PC-9 (cell line): ENCODE measurements around the gene COL4A6. TPM values are rescaled to one million over a fixed set of nuclear protein-coding genes. Genes with fewer than 3 reads are reported as not detected.

Experiments
- BruUV-seq: library from RNA; stranded (reverse); fragments of 400-500 nt; replicated peaks from 2 replicates; lab custom pipeline; 2021; lab: Mats Ljungman, UMichigan
- CTCF ChIA-PET: fragments of 300-600 bp; sonication (Branson Sonifier 250); formaldehyde crosslinking; loops from one replicate; lab custom pipeline; 2022; ENCODE audit warnings: antibody characterized with exemption; lab: Charles Lee
- POLR2A ChIA-PET: fragments of 300-600 bp; sonication (Branson Sonifier 250); formaldehyde crosslinking; loops from one replicate; lab custom pipeline; 2022; ENCODE audit warnings: antibody characterized with exemption; ENCODE audit not compliant: unreplicated experiment; lab: Charles Lee
- DNase-seq, 2 experiments: peaks; one replicate each; pipeline versions ENCODE4 v3.0.0 to v3.0.0-alpha.2; 2015 to 2022; ENCODE audit warnings: mixed read lengths in 1 of 2
- H2AFZ ChIP-seq: fragments of 200-600 bp; sonication (generic); 2 replicates; pipeline ENCODE4 v1.8.1; 2017; ENCODE audit warnings: antibody characterized with exemption
- H3F3A ChIP-seq: fragments of 200-600 bp; sonication (generic); 2 replicates; pipeline ENCODE4 v1.8.1; 2017; ENCODE audit warnings: antibody characterized with exemption, mild to moderate bottlenecking, low read depth; ENCODE audit not compliant: insufficient read depth
- H3K27ac ChIP-seq: fragments of 200-600 bp; sonication (generic); 2 replicates; pipeline ENCODE4 v1.6.1; 2016; ENCODE audit warnings: mixed run types
- H3K27me3 ChIP-seq: fragments of 200-600 bp; sonication (generic); 2 replicates; pipeline ENCODE4 v1.6.1; 2016; ENCODE audit warnings: low read depth, mixed run types; ENCODE audit not compliant: insufficient read depth
- H3K36me3 ChIP-seq: fragments of 200-600 bp; sonication (generic); 2 replicates; pipeline ENCODE4 v1.6.1; 2016; ENCODE audit warnings: low read depth, mixed run types
- H3K4me1 ChIP-seq: fragments of 200-600 bp; sonication (generic); replicated peaks from 2 replicates; pipeline ENCODE4 v1.6.1; 2016; ENCODE audit warnings: mixed run types; ENCODE audit not compliant: insufficient read depth
- H3K4me2 ChIP-seq: fragments of 200-600 bp; sonication (generic); 2 replicates; pipeline ENCODE4 v1.6.1; 2017; ENCODE audit warnings: mixed run types
- H3K4me3 ChIP-seq: fragments of 200-600 bp; sonication (generic); 2 replicates; pipeline ENCODE4 v1.6.1; 2016; ENCODE audit warnings: mixed run types
- H3K79me2 ChIP-seq: fragments of 200-600 bp; sonication (generic); 2 replicates; pipeline ENCODE4 v1.6.1; 2017; ENCODE audit warnings: low read depth, mixed run types
- H3K9me2 ChIP-seq: fragments of 200-600 bp; sonication (generic); 2 replicates; pipeline ENCODE4 v1.8.1; 2017; ENCODE audit warnings: mild to moderate bottlenecking; ENCODE audit not compliant: insufficient read depth
- H3K9me3 ChIP-seq: fragments of 200-600 bp; sonication (generic); 2 replicates; pipeline ENCODE4 v1.8.1; 2016; ENCODE audit warnings: low read depth; ENCODE audit not compliant: insufficient read depth
- H4K20me1 ChIP-seq: fragments of 200-600 bp; sonication (generic); 2 replicates; pipeline ENCODE4 v1.8.1; 2017; ENCODE audit not compliant: insufficient read depth
- CTCF ChIP-seq: fragments of 200-600 bp; sonication (generic); conservative IDR thresholded peaks from 2 replicates; pipeline ENCODE4 v1.6.1; 2017; ENCODE audit warnings: mixed run types, antibody characterized with exemption, mild to moderate bottlenecking, moderate library complexity
- EZH2 ChIP-seq: fragments of 200-600 bp; sonication (generic); IDR thresholded peaks from 2 replicates; pipeline ENCODE4 v1.8.0; 2017; ENCODE audit warnings: antibody characterized with exemption, low read depth
- intact Hi-C: fragments of 100-400 bp; cut with micrococcal nuclease; formaldehyde crosslinking; loops from one replicate; pipeline ENCODE4 v1.10.0; 2022; ENCODE audit not compliant: unreplicated experiment
- total RNA-seq: library from RNA; stranded (reverse); gene quantifications from 2 replicates; pipeline ENCODE4 v1.2.3, GENCODE V29; 2021

The COL4A6 gene
- total RNA-seq, 1 experiment from 2014 or later = 15.5 TPM

GRCh38 chrX:108362026-108362425, 76.2 kb downstream of the COL4A6 start:
- BruUV-seq = no TSS peak
- no peak overlapping the region for H3K4me3 ChIP-seq
- no peak for DNase-seq
- H3K27me3 ChIP-seq = no peaks in the 10 kb centered on the region
- H3F3A ChIP-seq = no peaks in the 10 kb centered on the region
- H3K9me3 ChIP-seq = no peaks in the 10 kb centered on the region
- no peak overlapping the region for H3K27ac ChIP-seq
- H3K4me1 ChIP-seq = no peaks in the 10 kb centered on the region
- no peaks in the 10 kb centered on the region for H3K36me3 ChIP-seq
- no peak overlapping the region for H3K4me2 ChIP-seq
- H3K79me2 ChIP-seq = no peaks in the 10 kb centered on the region
- H2AFZ ChIP-seq = no peak overlapping the region
- POLR2A ChIA-PET = interaction anchor here (0.6 kb wide), 1 partner anchor 102 kb away, joined by 3 read pairs; no protein-coding TSS in a partner anchor
- H3K9me2 ChIP-seq = no peaks in the 10 kb centered on the region
- intact Hi-C loops = no loop called here
- CTCF ChIA-PET = no interaction called here
- TF ChIP-seq CTCF (no peak), EZH2 (no peak)
- no peaks in the 10 kb centered on the region for H4K20me1 ChIP-seq

GRCh38 chrX:108361316-108361715, 76.9 kb downstream of the COL4A6 start:
- CTCF ChIA-PET = no interaction called here
- TF ChIP-seq EZH2 (no peak), CTCF (no peak)
- H3K27ac ChIP-seq = no peak overlapping the region
- H3K4me3 ChIP-seq = no peak overlapping the region
- H3F3A ChIP-seq = no peaks in the 10 kb centered on the region
- H3K9me3 ChIP-seq = no peaks in the 10 kb centered on the region
- H3K79me2 ChIP-seq = no peaks in the 10 kb centered on the region
- H3K4me1 ChIP-seq = no peaks in the 10 kb centered on the region
- H3K9me2 ChIP-seq = no peaks in the 10 kb centered on the region
- POLR2A ChIA-PET = no interaction called here
- no peaks in the 10 kb centered on the region for H3K27me3 ChIP-seq
- intact Hi-C loops = no loop called here
- DNase-seq = no peak
- H3K36me3 ChIP-seq = no peaks in the 10 kb centered on the region
- no peaks in the 10 kb centered on the region for H4K20me1 ChIP-seq
- BruUV-seq = no TSS peak
- no peak overlapping the region for H2AFZ ChIP-seq
- no peak overlapping the region for H3K4me2 ChIP-seq

GRCh38 chrX:108359806-108360602, 78.2 kb downstream of the COL4A6 start:
- Histone ChIP-seq H4K20me1 (no peaks in the 10 kb centered on the region), H3K4me3 (no peak overlapping the region), H3K79me2 (no peaks in the 10 kb centered on the region), H3K9me2 (no peaks in the 10 kb centered on the region), H3K4me2 (no peak overlapping the region), H3K36me3 (no peaks in the 10 kb centered on the region), H3K27me3 (no peaks in the 10 kb centered on the region), H3K4me1 (no peaks in the 10 kb centered on the region), H2AFZ (no peak overlapping the region), H3F3A (no peaks in the 10 kb centered on the region), H3K9me3 (no peaks in the 10 kb centered on the region), H3K27ac (no peak overlapping the region)
- ChIA-PET CTCF (no interaction called here), POLR2A (no interaction called here)
- no peak for DNase-seq
- no TSS peak for BruUV-seq
- TF ChIP-seq EZH2 (no peak), CTCF (no peak)
- intact Hi-C loops = no loop called here
